B cell (primary cell): ENCODE measurements around the gene C4BPB. TPM values are rescaled to one million over a fixed set of nuclear protein-coding genes. Genes with fewer than 3 reads are reported as not detected.
A peak's percentile ranks its signal among the peaks of the same experiment; 100 is the strongest.

ENCODE experiments used
- ATAC-seq: fragments of 200-7000 bp; cut with Tn5 transposase; one replicate; pipeline ENCODE4 v1.10.0; 2021; ENCODE audit warnings: low read depth, mild to moderate bottlenecking, moderate number of reproducible peaks, moderate library complexity
- CTCF ChIA-PET: fragments of 350-600 bp; sonication (Branson Sonifier 250); formaldehyde crosslinking; loops from one replicate; lab custom pipeline; 2021; ENCODE audit warnings: antibody characterized with exemption, inconsistent platforms; lab: Charles Lee
- POLR2A ChIA-PET: fragments of 350-600 bp; sonication (Branson Sonifier 250); formaldehyde crosslinking; loops from one replicate; lab custom pipeline; 2021; ENCODE audit warnings: antibody characterized with exemption; lab: Charles Lee
- DNase-seq: peaks from one replicate; pipeline ENCODE4 v3.0.0; 2013
- H2AFZ ChIP-seq: 2 replicates; pipeline ENCODE4 v1.6.1; 2012; ENCODE audit warnings: mild to moderate bottlenecking, low read depth, low read length; ENCODE audit not compliant: insufficient read depth, poor library complexity, severe bottlenecking
- H3K27ac ChIP-seq, 2 donors: 1 replicate in 1 of 2; 2 replicates in 1 of 2; pipeline ENCODE4 v1.5.1; 2012 to 2013; ENCODE audit warnings: low read length in 2 of 2, mild to moderate bottlenecking in 2 of 2, moderate library complexity in 1 of 2
- H3K27me3 ChIP-seq, 4 experiments: fragments of 200-600 bp in 1 of 4; sonication (generic) in 1 of 4; replicated peaks in 1 of 4; 1 replicate in 2 of 4; 2 replicates in 2 of 4; pipeline versions ENCODE4 v1.6.1 to v1.7.0; 2013 to 2016; ENCODE audit warnings: low read length in 3 of 4, mild to moderate bottlenecking in 2 of 4, mixed read lengths in 1 of 4, moderate library complexity in 1 of 4; ENCODE audit not compliant: insufficient read depth in 4 of 4, control insufficient read depth in 3 of 4; ENCODE audit errors: control extremely low read depth in 1 of 4
- H3K36me3 ChIP-seq, 2 experiments: replicated peaks in 1 of 2; 1 replicate in 1 of 2; 2 replicates in 1 of 2; pipeline versions ENCODE4 v1.6.1 to v1.7.1; 2013; ENCODE audit warnings: low read length in 1 of 2; ENCODE audit not compliant: insufficient read depth in 2 of 2, control insufficient read depth in 1 of 2; ENCODE audit errors: control extremely low read depth in 1 of 2, extremely low read depth in 1 of 2
- H3K4me1 ChIP-seq, 2 donors: fragments of 200-600 bp in 1 of 2; sonication (generic) in 1 of 2; 1 replicate in 1 of 2; 2 replicates in 1 of 2; pipeline versions ENCODE4 v1.5.1 to v1.6.1; 2013 to 2017; ENCODE audit warnings: low read length in 2 of 2; ENCODE audit not compliant: control insufficient read depth in 2 of 2, insufficient read depth in 2 of 2
- H3K4me2 ChIP-seq: replicated peaks from 2 replicates; pipeline ENCODE3; 2012; ENCODE audit warnings: mild to moderate bottlenecking, low read depth, low read length; ENCODE audit not compliant: poor library complexity, severe bottlenecking
- H3K4me3 ChIP-seq, 5 experiments: fragments of 200-600 bp in 1 of 5; sonication (generic) in 1 of 5; 1 replicate in 3 of 5; 2 replicates in 2 of 5; pipeline versions ENCODE4 v1.5.1 to v1.7.0; 2011 to 2016; ENCODE audit warnings: low read length in 4 of 5, mild to moderate bottlenecking in 4 of 5, low read depth in 2 of 5, control low read depth in 1 of 5, moderate library complexity in 1 of 5; ENCODE audit not compliant: insufficient read depth in 1 of 5; ENCODE audit errors: control extremely low read depth in 1 of 5, extremely low read depth in 1 of 5
- H3K79me2 ChIP-seq: fragments of 200-600 bp; sonication (generic); one replicate; pipeline ENCODE4 v1.6.0; 2016; ENCODE audit warnings: low read length; ENCODE audit not compliant: control insufficient read depth, insufficient read depth
- H3K9ac ChIP-seq: fragments of 200-600 bp; sonication (generic); 2 replicates; pipeline ENCODE4 v1.6.1; 2017; ENCODE audit warnings: mild to moderate bottlenecking, low read length, moderate library complexity
- H3K9me3 ChIP-seq, 3 donors: one replicate each; pipeline versions ENCODE4 v1.6.1 to v1.7.1; 2013; ENCODE audit warnings: low read length in 2 of 3; ENCODE audit not compliant: control insufficient read depth in 2 of 3, insufficient read depth in 1 of 3; ENCODE audit errors: control extremely low read depth in 1 of 3
- H4K20me1 ChIP-seq: 2 replicates; pipeline ENCODE4 v1.6.0; 2012; ENCODE audit warnings: mild to moderate bottlenecking, low read length; ENCODE audit not compliant: insufficient read depth, control insufficient read depth, poor library complexity, severe bottlenecking
- H3K27ac Mint-ChIP-seq: one replicate; pipeline ENCODE4 v1.8.0; 2021; ENCODE audit warnings: mixed read lengths
- H3K27me3 Mint-ChIP-seq: one replicate; pipeline ENCODE4 v1.8.0; 2021; ENCODE audit warnings: mixed read lengths
- H3K4me1 Mint-ChIP-seq: one replicate; pipeline ENCODE4 v1.8.0; 2021; ENCODE audit warnings: mixed read lengths
- H3K4me3 Mint-ChIP-seq: one replicate; pipeline ENCODE4 v1.8.0; 2021; ENCODE audit warnings: mixed read lengths
- H3K9me3 Mint-ChIP-seq: one replicate; pipeline ENCODE4 v1.8.0; 2022; ENCODE audit warnings: mixed read lengths; ENCODE audit not compliant: insufficient read depth
- CTCF ChIP-seq: fragments of 200-600 bp; IDR thresholded peaks from one replicate; pipeline ENCODE4 v1.8.0; 2022; ENCODE audit warnings: antibody characterized with exemption, mild to moderate bottlenecking
- EZH2 ChIP-seq: IDR thresholded peaks from 2 replicates; pipeline ENCODE4 v1.6.1; 2012; ENCODE audit warnings: borderline replicate concordance, low read depth, mild to moderate bottlenecking, moderate library complexity, low read length; ENCODE audit not compliant: insufficient read depth, poor library complexity, severe bottlenecking
- WGBS: methylation state at CpG from one replicate; pipeline ENCODE4 v1.1.5; 2013; ENCODE audit warnings: missing lambda C conversion rate; ENCODE audit not compliant: insufficient coverage; 5-methylcytosine and 5-hydroxymethylcytosine counted together
- intact Hi-C: fragments of 100-400 bp; cut with micrococcal nuclease; formaldehyde crosslinking; loops from one replicate; pipeline ENCODE4 v1.10.0; 2022
- polyA plus RNA-seq: library from polyadenylated mRNA; depleted of rRNA; stranded (reverse); fragments of >200 nt; gene quantifications from 2 replicates; pipeline ENCODE4 v1.2.3, GENCODE V29; 2012
- total RNA-seq, 2 donors: library from RNA; stranded (reverse); fragments of 120-200 nt in 1 of 2; gene quantifications; 1 replicate in 1 of 2; 2 replicates in 1 of 2; pipeline versions ENCODE4 v1.2.3 to v1.2.4, GENCODE V29; 2013 to 2022

C4BPB gene
- total and polyA plus RNA-seq, 2 donors (not counting 1 experiment from before 2014, with no cell fraction given): 0.34 TPM; not detected in 1

- H3K4me3 Mint-ChIP-seq: no peak overlapping the region
- Histone ChIP-seq H3K4me2 (no peak overlapping the region), H3K4me3 (no peak overlapping the region), H4K20me1 (no peaks in the 10 kb centered on the region), H2AFZ (no peak overlapping the region), H3K9ac (no peak overlapping the region), H3K27me3 (no peaks in the 10 kb centered on the region), H3K36me3 (peaks cover 0 to 2% of the 10 kb centered on the region in 2 experiments), H3K27ac (no peak overlapping the region), H3K79me2 (no peaks in the 10 kb centered on the region), H3K4me1 (peaks cover 9 to 12% of the 10 kb centered on the region in 2 donors), H3K9me3 (no peaks in the 10 kb centered on the region)
- peaks cover 9% of the 10 kb centered on the region for H3K4me1 Mint-ChIP-seq
- TF ChIP-seq EZH2: no peak
- no peak for TF ChIP-seq CTCF
- DNase-seq: no peak
- H3K9me3 Mint-ChIP-seq: no peaks in the 10 kb centered on the region
- no peaks in the 10 kb centered on the region for H3K27me3 Mint-ChIP-seq
- no peak for ATAC-seq
- WGBS: 71% methylated on average over 1 of the region's 2 CpGs
- ChIA-PET CTCF (interaction anchor here (0.6 to 13.0 kb wide), 33 partner anchors 9 to 437 kb away, joined by 3 to 209 read pairs (median 6); partner anchors contain the start of genes CD55, CR1, CR2 and PFKFB2), POLR2A (interaction anchor here (1.1 kb wide), 1 partner anchor 238 kb away, joined by 3 read pairs; the partner anchor contains the start of gene CD55)
- no peak overlapping the region for H3K27ac Mint-ChIP-seq
- intact Hi-C loops: loop anchor here (1.0 to 5.0 kb wide), 3 partner anchors 253 to 415 kb away; no protein-coding TSS in a partner anchor
These were observed 4.4 kb upstream of the C4BPB start for GRCh38 chr1:207084232-207084631.

GRCh38 chr1:207084701-207085180 lies 3.9 kb upstream of the C4BPB start:
- Histone ChIP-seq H3K4me1 (peaks cover 14 to 15% of the 10 kb centered on the region in 2 donors), H2AFZ (no peak overlapping the region), H4K20me1 (no peaks in the 10 kb centered on the region), H3K27ac (no peak overlapping the region), H3K9me3 (no peaks in the 10 kb centered on the region), H3K79me2 (no peaks in the 10 kb centered on the region), H3K27me3 (no peaks in the 10 kb centered on the region), H3K9ac (no peak overlapping the region), H3K36me3 (no peaks in the 10 kb centered on the region), H3K4me3 (no peak overlapping the region), H3K4me2 (no peak overlapping the region)
- ATAC-seq: peak; percentile 84
- no peak overlapping the region for H3K4me3 Mint-ChIP-seq
- peaks cover 13% of the 10 kb centered on the region for H3K4me1 Mint-ChIP-seq
- H3K9me3 Mint-ChIP-seq: no peaks in the 10 kb centered on the region
- intact Hi-C loops: loop anchor here (1.0 to 5.0 kb wide), 3 partner anchors 253 to 415 kb away; no protein-coding TSS in a partner anchor
- no peak overlapping the region for H3K27ac Mint-ChIP-seq
- TF ChIP-seq CTCF (peak; percentile 77), EZH2 (no peak)
- no peaks in the 10 kb centered on the region for H3K27me3 Mint-ChIP-seq
- CTCF ChIA-PET: interaction anchor here (0.6 to 13.0 kb wide), 31 partner anchors 9 to 437 kb away, joined by 3 to 209 read pairs (median 6); partner anchors contain the start of genes CD55, CR1, CR2 and PFKFB2
- 7% methylated on average over 7 of the region's 8 CpGs for WGBS
- POLR2A ChIA-PET: interaction anchor here (0.7 to 1.1 kb wide), 2 partner anchors 30 to 237 kb away, joined by 3 read pairs; partner anchors contain the start of gene CD55
- peak; percentile 82 for DNase-seq
